NB4 (cell line): Measurements from ENCODE around the gene LAMB3.
A peak's percentile ranks its signal among the peaks of the same experiment; 100 is the strongest.
"Not testable (repeated sequence)": the region's sequence is repeated elsewhere in the genome, so short reads cannot be mapped to it uniquely, and the experiment has no call there.

Source experiments
- DNase-seq: peaks from one replicate; pipeline ENCODE4 v3.0.0; 2010; ENCODE audit warnings: low read depth
- H3K4me3 ChIP-seq: one replicate; pipeline ENCODE4 v1.5.1; 2011; ENCODE audit warnings: mild to moderate bottlenecking, low read depth, low read length, moderate library complexity
- CTCF ChIP-seq: IDR thresholded peaks from one replicate; pipeline ENCODE4 v1.5.1; 2012; ENCODE audit warnings: low read depth, low read length
- MAX ChIP-seq: IDR thresholded peaks from 2 replicates; pipeline ENCODE4 v1.6.1; 2011; ENCODE audit warnings: low read depth, low read length
- MYC ChIP-seq: IDR thresholded peaks from 2 replicates; pipeline ENCODE4 v1.6.1; 2011; ENCODE audit warnings: low read depth, low read length
- POLR2A ChIP-seq: IDR thresholded peaks from 2 replicates; pipeline ENCODE4 v1.6.1; 2011; ENCODE audit warnings: mild to moderate bottlenecking; ENCODE audit not compliant: insufficient read length; ENCODE audit errors: extremely low read depth

Gene LAMB3

GRCh38 chr1:209652121-209652735 is at the start of gene LAMB3:
Gene LAMB3 (minus strand): TSS chr1:209652425. CDS start chr1:209650944, 1,481 bp downstream.
- no peak for DNase-seq
- TF ChIP-seq MYC (no peak), CTCF (no peak), POLR2A (no peak), MAX (no peak)
- H3K4me3 ChIP-seq = no peak within 1 kb of the TSS

GRCh38 chr1:209700686-209701085 is 48.5 kb upstream of the LAMB3 start:
- not testable (repeated sequence) for H3K4me3 ChIP-seq, DNase-seq

GRCh38 chr1:209697126-209697525 is 44.9 kb upstream of the LAMB3 start:
- DNase-seq = no peak
- H3K4me3 ChIP-seq = no peak overlapping the region
- TF ChIP-seq MAX (no peak), CTCF (no peak), MYC (no peak), POLR2A (no peak)

GRCh38 chr1:209696673-209697072 is 44.4 kb upstream of the LAMB3 start:
- TF ChIP-seq POLR2A (no peak), MAX (no peak), MYC (no peak), CTCF (no peak)
- H3K4me3 ChIP-seq = no peak overlapping the region
- DNase-seq = no peak

- no peak overlapping the region for H3K4me3 ChIP-seq
- TF ChIP-seq CTCF (peak; percentile 69), POLR2A (no peak), MAX (peak; percentile 42; the same call in 1 of the 2 replicates), MYC (no peak)
- peak; percentile 78 for DNase-seq
These were observed 40.7 kb upstream of the LAMB3 start for GRCh38 chr1:209692745-209693504.

GRCh38 chr1:209692296-209692695 is 40.1 kb upstream of the LAMB3 start:
- no peak for DNase-seq
- TF ChIP-seq MAX = no peak
- TF ChIP-seq POLR2A = no peak
- TF ChIP-seq MYC = no peak
- TF ChIP-seq CTCF = no peak
- H3K4me3 ChIP-seq = no peak overlapping the region
